IPS-15b (cell line): ENCODE measurements around the gene HPDL.
"Not testable (repeated sequence)": the region's sequence is repeated elsewhere in the genome, so short reads cannot be mapped to it uniquely, and the experiment has no call there.

Source experiments
- H3K27me3 ChIP-seq: one replicate; pipeline ENCODE4 v1.6.1; 2013; ENCODE audit warnings: low read length; ENCODE audit not compliant: control insufficient read depth, insufficient read depth
- H3K36me3 ChIP-seq: one replicate; pipeline ENCODE4 v1.6.1; 2013; ENCODE audit warnings: low read length; ENCODE audit not compliant: control insufficient read depth, insufficient read depth
- H3K4me1 ChIP-seq: one replicate; pipeline ENCODE4 v1.6.1; 2013; ENCODE audit warnings: mild to moderate bottlenecking, low read length; ENCODE audit not compliant: control insufficient read depth, insufficient read depth
- H3K4me3 ChIP-seq: one replicate; pipeline ENCODE4 v1.5.1; 2013; ENCODE audit warnings: low read depth, low read length
- H3K9ac ChIP-seq: one replicate; pipeline ENCODE4 v1.6.1; 2013; ENCODE audit warnings: low read depth, mild to moderate bottlenecking, low read length
- H3K9me3 ChIP-seq: one replicate; pipeline ENCODE4 v1.6.1; 2013; ENCODE audit warnings: mild to moderate bottlenecking, low read length; ENCODE audit not compliant: control insufficient read depth, insufficient read depth

Gene HPDL

GRCh38 chr1:45326627-45327623 is at the start of gene HPDL:
Gene HPDL (plus strand): TSS chr1:45326895. CDS start chr1:45327149, 254 bp downstream.
- Histone ChIP-seq H3K27me3 (no peaks in the 10 kb centered on the region), H3K36me3 (peaks cover 6% of the 10 kb centered on the region), H3K4me1 (peaks cover 10% of the 10 kb centered on the region), H3K4me3 (peak within 1 kb of the TSS; percentile 81), H3K9ac (peak within 1 kb of the TSS; percentile 91), H3K9me3 (no peaks in the 10 kb centered on the region)

DNA sequence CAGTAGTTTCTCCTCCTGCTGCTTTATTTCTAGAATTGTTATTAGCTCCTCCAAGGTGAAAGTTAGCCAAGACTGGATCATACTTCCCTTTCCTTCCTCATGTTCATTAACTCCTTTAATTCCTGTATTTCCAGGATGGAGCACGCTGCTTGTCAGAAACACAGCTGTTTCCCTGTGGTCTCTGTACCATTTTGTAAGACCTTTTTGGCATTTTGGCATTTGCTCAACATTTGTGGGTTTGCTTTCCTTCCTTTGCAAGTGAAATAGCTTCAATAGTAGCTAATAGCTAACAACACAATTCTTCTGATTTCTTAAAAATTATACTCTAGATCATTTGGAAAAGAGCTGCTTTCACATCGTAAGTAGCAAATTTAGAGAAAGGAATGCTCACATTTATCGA is 44.3 kb upstream of the HPDL start:
- H3K9ac ChIP-seq = no peak overlapping the region
- no peaks in the 10 kb centered on the region for H3K4me1 ChIP-seq
- H3K4me3 ChIP-seq = no peak overlapping the region
- no peaks in the 10 kb centered on the region for H3K9me3 ChIP-seq
- H3K27me3 ChIP-seq = no peaks in the 10 kb centered on the region
- H3K36me3 ChIP-seq = no peaks in the 10 kb centered on the region

DNA sequence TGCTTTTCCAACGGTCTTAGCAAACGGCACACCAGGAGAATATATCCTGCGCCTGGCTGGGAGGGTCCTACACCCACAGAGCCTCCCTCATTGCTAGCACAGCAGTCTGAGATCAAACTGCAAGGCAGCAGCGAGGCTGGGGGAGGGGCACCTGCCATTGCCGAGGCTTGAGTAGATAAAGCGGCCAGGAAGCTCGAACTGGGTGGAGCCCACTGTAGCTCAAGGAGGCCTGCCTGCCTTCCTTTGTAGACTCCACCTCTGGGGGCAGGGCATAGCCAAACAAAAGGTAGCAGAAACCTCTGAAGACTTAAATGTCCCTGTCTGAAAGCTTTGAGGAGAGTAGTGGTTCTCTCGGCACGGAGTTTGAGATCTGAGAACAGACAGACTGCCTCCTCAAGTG is 41.8 kb upstream of the HPDL start:
- H3K27me3 ChIP-seq, H3K9me3 ChIP-seq, H3K9ac ChIP-seq, H3K4me3 ChIP-seq, H3K36me3 ChIP-seq, H3K4me1 ChIP-seq: not testable (repeated sequence)

- H3K4me1 ChIP-seq, H3K27me3 ChIP-seq, H3K4me3 ChIP-seq, H3K9ac ChIP-seq, H3K36me3 ChIP-seq, H3K9me3 ChIP-seq: not testable (repeated sequence)
Measured at GRCh38 chr1:45286521-45286920, 40.2 kb upstream of the HPDL start.

DNA sequence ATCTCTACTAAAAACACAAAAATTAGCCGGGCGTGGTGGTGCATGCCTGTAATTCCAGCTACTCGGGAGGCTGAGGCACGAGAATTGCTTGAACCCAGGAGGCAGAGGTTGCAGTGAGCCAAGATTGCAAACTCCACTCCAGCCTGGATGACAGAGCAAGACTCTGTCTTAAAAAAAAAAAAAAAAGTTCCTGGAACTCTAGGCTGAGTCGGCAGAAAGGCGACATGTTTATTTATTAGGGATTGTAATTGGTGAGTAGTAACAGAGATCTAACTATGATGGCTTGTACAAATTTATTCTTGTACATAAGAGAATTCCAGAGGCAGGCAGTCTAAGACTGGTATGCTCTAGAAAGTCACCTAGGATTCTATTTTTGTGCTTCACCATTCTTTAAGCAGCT is 35.7 kb upstream of the HPDL start:
- H3K27me3 ChIP-seq, H3K36me3 ChIP-seq, H3K4me3 ChIP-seq, H3K9me3 ChIP-seq, H3K9ac ChIP-seq, H3K4me1 ChIP-seq: not testable (repeated sequence)

DNA sequence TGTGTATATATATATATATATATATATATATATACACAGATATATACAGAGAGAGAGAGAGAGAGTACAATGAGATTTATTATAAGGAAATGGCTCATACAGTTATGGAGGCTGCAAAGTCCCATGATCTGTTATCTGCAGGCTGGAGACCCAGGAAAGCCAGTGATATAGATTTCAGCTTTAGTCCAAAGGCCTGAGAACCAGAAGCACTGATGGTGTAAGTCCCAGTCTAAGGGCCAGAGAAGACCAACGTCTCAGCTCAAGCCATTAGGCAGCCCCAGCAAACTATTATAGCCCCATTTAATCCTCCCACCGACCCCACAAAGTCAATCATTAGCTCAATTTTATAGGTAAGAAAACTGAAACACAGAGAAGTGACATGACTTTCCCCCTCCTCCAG is 35.0 kb upstream of the HPDL start:
- no peaks in the 10 kb centered on the region for H3K4me1 ChIP-seq
- no peak overlapping the region for H3K4me3 ChIP-seq
- no peaks in the 10 kb centered on the region for H3K36me3 ChIP-seq
- H3K9ac ChIP-seq = no peak overlapping the region
- H3K9me3 ChIP-seq = no peaks in the 10 kb centered on the region
- H3K27me3 ChIP-seq = no peaks in the 10 kb centered on the region

DNA sequence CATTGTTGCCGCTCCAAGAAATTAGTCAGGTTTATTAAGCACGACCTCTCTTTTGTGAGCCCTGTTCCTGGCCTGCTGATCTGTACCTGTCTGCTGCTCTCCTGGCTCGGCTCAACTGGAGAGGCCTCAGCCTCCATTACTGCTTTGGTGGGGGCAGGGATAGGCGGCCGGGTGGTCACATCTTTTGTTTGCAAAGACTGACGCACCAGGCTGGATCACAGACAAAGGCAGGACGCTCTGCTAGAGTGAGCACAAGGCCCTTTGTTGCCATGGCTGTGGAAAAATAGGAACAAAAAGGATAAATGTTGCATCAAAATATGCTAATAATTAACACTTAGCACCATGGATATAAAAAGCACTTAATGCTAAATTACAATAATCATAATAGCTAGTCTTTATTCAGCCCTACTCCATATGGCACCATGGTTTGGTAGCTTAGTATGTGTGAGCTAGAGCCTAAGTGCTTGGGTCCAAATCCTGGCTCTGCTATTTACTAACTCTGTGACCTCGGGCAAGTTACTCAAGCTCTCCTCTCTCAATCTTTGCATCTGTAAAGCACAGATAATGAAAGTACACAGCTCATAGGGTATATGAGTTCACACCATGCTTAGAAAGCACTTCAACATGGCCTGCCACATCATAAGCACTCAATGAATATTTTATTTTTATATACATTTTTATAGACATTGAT is 28.9 kb upstream of the HPDL start:
- Histone ChIP-seq H3K4me1 (peaks cover 10% of the 10 kb centered on the region), H3K9me3 (no peaks in the 10 kb centered on the region), H3K4me3 (no peak overlapping the region), H3K27me3 (no peaks in the 10 kb centered on the region), H3K36me3 (no peaks in the 10 kb centered on the region), H3K9ac (no peak overlapping the region)

- no peak overlapping the region for H3K4me3 ChIP-seq
- H3K4me1 ChIP-seq = peaks cover 10% of the 10 kb centered on the region
- H3K9me3 ChIP-seq = no peaks in the 10 kb centered on the region
- H3K36me3 ChIP-seq = no peaks in the 10 kb centered on the region
- H3K27me3 ChIP-seq = no peaks in the 10 kb centered on the region
- H3K9ac ChIP-seq = no peak overlapping the region
Measured at GRCh38 chr1:45299296-45299695, 27.4 kb upstream of the HPDL start.

- H3K4me3 ChIP-seq = no peak overlapping the region
Measured at GRCh38 chr1:45299981-45300668, 26.6 kb upstream of the HPDL start.

DNA sequence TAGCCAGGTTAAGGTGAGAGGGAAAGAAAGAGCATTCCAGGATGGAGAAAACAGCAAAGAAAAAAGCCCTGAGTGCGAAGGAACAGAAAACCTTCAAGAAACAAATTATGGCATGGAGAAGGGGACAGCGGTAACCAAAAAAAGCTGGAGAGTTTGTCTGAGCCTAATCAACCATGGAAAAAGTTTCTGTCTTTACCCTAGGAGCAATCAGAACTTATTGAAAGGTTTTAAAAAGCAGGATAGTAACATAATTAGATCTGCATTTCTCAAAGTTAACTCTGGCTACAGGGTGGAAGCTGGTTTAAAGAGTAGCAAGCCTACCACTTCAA is 26.1 kb upstream of the HPDL start:
- Histone ChIP-seq H3K4me3 (no peak overlapping the region), H3K36me3 (no peaks in the 10 kb centered on the region), H3K9ac (no peak overlapping the region), H3K9me3 (no peaks in the 10 kb centered on the region), H3K4me1 (peaks cover 22% of the 10 kb centered on the region), H3K27me3 (no peaks in the 10 kb centered on the region)

More at GRCh38 chr1:45299981-45300668, 26.6 kb upstream of the HPDL start:
- Histone ChIP-seq H3K9me3 (no peaks in the 10 kb centered on the region), H3K36me3 (no peaks in the 10 kb centered on the region), H3K27me3 (no peaks in the 10 kb centered on the region), H3K9ac (no peak overlapping the region), H3K4me1 (peaks cover 17% of the 10 kb centered on the region)

GRCh38 chr1:45302505-45303150 is 24.1 kb upstream of the HPDL start:
- Histone ChIP-seq H3K27me3 (no peaks in the 10 kb centered on the region), H3K4me3 (peak overlapping the region; percentile 64), H3K4me1 (peaks cover 37% of the 10 kb centered on the region), H3K9ac (peak overlapping the region; percentile 70), H3K9me3 (no peaks in the 10 kb centered on the region), H3K36me3 (no peaks in the 10 kb centered on the region)
